Gastrocnemius medialis (tissue), 4 donors: ENCODE measurements around the gene SLC22A4.

ENCODE experiments used
- POLR2A ChIP-seq, 2 donors: fragments of 450-650 bp; IDR thresholded peaks; one replicate each; pipeline ENCODE4 v1.6.1; 2017; ENCODE audit warnings: antibody characterized with exemption in 2 of 2, mild to moderate bottlenecking in 2 of 2, moderate library complexity in 2 of 2
- TF ChIP-seq, protein P1 (sequence below), 5 experiments: fragments of 450-650 bp in 3 of 5; fragments of 200-600 bp in 2 of 5; sonication (generic) in 2 of 5; IDR thresholded peaks in 4 of 5; conservative IDR thresholded peaks in 1 of 5; 1 replicate in 4 of 5; 2 replicates in 1 of 5; pipeline ENCODE4 v1.5.1; 2016 to 2019; ENCODE audit warnings: antibody characterized with exemption in 5 of 5, mild to moderate bottlenecking in 3 of 5, moderate library complexity in 3 of 5

DNA sequence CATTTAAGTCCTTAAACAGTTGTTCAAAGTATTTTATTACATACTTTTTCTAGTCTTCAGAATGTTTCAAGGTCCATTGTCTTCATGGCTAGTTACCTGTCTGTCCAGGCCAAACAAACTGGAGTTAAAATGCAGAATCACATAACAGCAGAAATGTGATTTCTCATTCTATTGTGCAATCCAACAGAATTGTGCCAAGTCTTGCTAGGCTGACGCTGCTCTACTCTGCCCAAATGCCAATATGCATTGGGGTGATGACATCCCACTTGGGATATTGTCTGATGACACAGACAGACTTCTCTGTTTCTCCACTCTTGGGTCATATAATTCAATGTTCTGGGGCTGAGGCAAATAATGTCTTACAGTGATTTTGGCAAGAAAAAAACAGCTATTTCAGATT lies 70.1 kb downstream of the SLC22A4 start:
- peak in 1 of 2 donors; percentile 28 for TF ChIP-seq POLR2A (IDR thresholded peaks at IDR 0.05)
- TF ChIP-seq, protein P1, sequence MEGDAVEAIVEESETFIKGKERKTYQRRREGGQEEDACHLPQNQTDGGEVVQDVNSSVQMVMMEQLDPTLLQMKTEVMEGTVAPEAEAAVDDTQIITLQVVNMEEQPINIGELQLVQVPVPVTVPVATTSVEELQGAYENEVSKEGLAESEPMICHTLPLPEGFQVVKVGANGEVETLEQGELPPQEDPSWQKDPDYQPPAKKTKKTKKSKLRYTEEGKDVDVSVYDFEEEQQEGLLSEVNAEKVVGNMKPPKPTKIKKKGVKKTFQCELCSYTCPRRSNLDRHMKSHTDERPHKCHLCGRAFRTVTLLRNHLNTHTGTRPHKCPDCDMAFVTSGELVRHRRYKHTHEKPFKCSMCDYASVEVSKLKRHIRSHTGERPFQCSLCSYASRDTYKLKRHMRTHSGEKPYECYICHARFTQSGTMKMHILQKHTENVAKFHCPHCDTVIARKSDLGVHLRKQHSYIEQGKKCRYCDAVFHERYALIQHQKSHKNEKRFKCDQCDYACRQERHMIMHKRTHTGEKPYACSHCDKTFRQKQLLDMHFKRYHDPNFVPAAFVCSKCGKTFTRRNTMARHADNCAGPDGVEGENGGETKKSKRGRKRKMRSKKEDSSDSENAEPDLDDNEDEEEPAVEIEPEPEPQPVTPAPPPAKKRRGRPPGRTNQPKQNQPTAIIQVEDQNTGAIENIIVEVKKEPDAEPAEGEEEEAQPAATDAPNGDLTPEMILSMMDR (IDR thresholded peaks at IDR 0.05 in 4 of 5, conservative IDR thresholded peaks at IDR 0.05 in 1 of 5): no peak
